DMS79 treated with DMSO at 0.1 percent for 48 hours (cell line): ENCODE results near the gene TELO2.

Source experiments
- DNase-seq: peaks from one replicate; lab custom pipeline; 2025; lab: John Stamatoyannopoulos, UW

Gene TELO2

GRCh38 chr16:1537138-1537577 is 44.0 kb downstream of the TELO2 start:
- DNase-seq = no peak

- no peak for DNase-seq
Observed at GRCh38 chr16:1537763-1538289, 44.7 kb downstream of the TELO2 start.

- DNase-seq = no peak
Observed at GRCh38 chr16:1538804-1539520, 45.8 kb downstream of the TELO2 start.

GRCh38 chr16:1539720-1540555 is 46.8 kb downstream of the TELO2 start:
- no peak for DNase-seq

GRCh38 chr16:1540556-1540855 is 47.3 kb downstream of the TELO2 start:
- no peak for DNase-seq

- no peak for DNase-seq
Observed at GRCh38 chr16:1541293-1542165, 48.4 kb downstream of the TELO2 start.

DNA sequence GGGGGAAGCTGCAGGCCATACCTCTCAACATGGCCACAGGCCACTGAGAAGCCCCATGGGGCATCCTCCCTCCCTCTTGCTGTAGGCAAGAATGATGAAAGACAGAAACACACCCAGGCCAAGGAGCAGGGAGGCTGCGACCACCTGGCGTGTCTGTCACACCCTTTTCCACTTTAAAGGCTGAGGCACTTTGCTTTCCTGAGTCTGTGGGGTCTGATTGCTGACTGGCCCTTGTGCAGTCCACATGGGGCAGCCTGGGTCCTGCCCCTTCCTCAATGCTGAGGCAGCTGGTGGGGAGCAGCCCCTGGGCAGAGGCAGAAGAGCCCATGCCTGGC is 49.0 kb downstream of the TELO2 start:
- DNase-seq = no peak

- no peak for DNase-seq
Observed at GRCh38 chr16:1542533-1542932, 49.4 kb downstream of the TELO2 start.

DNA sequence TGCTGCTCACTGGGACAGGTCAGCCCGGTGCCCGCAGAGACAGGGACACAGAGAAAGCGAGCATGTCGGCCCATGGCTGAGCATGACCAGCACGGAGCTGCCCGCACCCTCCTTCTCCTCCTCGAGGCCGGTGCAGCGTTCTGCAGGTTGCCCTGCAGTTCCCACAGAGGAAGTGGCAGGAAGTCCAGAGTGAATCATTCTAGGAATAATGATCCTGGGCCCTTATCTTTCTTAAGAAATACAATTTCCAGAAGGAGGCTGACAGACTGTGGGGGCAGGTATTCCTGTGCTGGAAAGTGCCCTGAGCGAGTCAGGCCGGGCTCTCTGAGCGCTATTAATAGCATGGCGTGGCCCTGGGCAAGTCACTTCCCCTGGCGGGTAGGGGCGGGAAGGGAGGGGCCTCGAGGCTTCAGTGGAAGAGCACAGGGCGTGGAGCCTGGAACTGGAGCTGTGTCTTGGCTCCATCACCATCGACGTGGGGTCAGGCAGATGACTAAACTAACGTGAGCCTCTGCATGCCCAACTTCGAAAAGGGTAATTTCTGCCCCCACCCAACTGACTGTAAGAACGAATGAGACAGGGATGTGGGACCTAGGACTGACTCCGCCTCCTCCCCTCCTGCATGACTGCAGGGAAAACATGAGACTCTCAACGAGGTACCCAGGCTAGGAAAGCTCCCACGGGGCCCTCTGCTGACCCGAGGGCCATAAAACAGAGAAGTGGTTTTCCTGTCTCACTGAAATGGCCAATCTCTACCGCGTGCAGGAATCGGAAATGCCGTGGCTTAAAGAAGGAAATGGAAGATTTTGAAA is 50.1 kb downstream of the TELO2 start:
- peak; percentile 8 for DNase-seq

- DNase-seq = peak; percentile 27
Observed at GRCh38 chr16:1545044-1546040, 52.2 kb downstream of the TELO2 start.

DNA sequence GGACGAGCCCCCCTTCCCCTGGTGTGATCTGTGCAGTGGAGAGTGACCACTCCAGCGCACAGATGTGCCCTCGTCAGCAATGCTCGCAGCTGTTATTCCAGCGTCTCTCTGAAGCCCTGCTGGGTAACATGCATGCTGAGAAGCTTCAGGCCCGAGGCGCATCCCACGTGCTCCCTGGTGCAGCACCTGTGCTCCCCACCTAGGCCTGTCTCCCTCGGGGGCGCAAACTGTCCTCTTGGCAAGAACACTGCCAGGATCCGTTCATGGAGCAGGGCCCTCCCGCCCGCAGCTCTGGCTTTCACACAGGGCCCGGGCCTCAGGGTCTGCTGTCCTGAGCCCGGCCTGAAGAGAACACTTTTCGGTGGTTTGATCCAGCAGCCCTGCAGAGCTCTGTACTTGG is 53.3 kb downstream of the TELO2 start:
- DNase-seq = no peak

- DNase-seq = no peak
Observed at GRCh38 chr16:1548233-1548632, 55.1 kb downstream of the TELO2 start.

GRCh38 chr16:1548727-1549126 is 55.6 kb downstream of the TELO2 start:
- no peak for DNase-seq

- no peak for DNase-seq
Observed at GRCh38 chr16:1550069-1550468, 56.9 kb downstream of the TELO2 start.

GRCh38 chr16:1550696-1551095 is 57.5 kb downstream of the TELO2 start:
- no peak for DNase-seq

GRCh38 chr16:1551166-1551565 is 58.0 kb downstream of the TELO2 start:
- no peak for DNase-seq

DNA sequence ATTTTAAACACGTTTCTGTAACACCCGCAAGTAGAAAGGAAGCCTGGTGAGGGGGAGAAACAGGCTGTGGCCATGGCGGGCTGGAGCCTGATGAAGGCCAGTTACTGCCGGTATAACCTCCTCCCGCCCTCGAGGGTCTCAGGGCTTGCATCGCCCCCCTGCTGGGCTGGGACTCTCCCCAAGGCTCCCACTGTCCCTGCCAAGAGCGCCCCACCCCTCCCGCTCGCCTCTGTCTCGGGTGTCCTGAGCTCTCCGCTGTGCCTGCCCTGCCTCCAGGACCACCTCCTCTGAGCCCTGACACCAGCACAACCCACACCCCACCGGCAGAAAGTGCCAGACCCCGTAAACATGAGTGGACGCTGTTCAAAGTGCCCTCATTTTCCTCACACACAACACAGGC is 59.0 kb downstream of the TELO2 start:
- no peak for DNase-seq

DNA sequence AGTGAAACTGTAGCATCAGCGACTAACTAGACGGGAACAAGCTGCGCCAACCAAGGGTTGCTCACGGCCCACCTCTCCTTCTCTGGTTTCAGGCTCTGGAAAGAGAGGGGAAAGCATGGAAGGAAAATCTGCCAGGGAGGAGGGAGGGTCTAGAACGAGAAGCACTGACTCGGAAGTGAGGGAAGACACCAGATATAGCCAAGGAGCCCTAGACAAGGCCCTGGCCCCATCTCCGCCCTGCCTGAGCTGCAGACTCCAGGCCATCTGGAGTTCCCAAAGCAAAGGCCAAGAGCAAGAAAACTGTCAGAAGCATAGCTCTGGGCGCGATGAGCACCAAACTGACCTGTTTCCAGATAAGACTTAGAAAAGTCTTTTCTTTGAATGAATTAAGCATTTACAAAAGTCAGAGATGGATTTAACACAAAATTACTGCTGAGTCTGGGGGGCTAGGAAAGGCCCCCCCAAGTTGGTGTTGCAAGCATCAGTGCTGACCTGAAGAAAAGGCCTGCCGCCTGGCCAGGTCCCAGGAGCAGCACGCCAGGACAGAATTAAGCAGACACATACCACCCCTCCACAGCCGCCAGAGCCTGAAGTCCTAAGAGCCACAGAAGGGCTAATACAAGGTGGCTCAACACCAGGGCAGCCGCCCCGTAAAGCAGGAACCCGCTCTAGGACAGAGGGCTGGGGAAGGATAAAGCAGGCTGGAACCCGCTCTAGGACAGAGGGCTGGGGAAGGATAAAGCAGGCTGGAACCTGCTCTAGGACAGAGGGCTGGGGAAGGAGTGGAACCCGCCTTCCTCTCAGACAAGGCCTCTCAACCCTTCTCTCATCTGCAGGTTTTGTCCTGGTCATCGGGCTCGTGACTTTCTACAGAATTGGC is 61.0 kb downstream of the TELO2 start:
- DNase-seq = no peak

GRCh38 chr16:1554826-1555445 is 61.8 kb downstream of the TELO2 start:
- no peak for DNase-seq
